Activated effector memory CD4-positive, alpha-beta T cell treated with Interleukin-2 at 50 U/mL for 16 hours (primary cell): ENCODE results near the gene GPR158.

Source experiments
- DNase-seq: peaks from one replicate; pipeline ENCODE4 v3.0.0-alpha.2; 2020

GPR158 gene

GRCh38 chr10:25198151-25198550 is 23.4 kb downstream of the GPR158 start:
- no peak for DNase-seq

- DNase-seq = no peak
Observed at GRCh38 chr10:25206693-25207414, 32.1 kb downstream of the GPR158 start.

GRCh38 chr10:25209618-25210017 is 34.8 kb downstream of the GPR158 start:
- DNase-seq = no peak

DNA sequence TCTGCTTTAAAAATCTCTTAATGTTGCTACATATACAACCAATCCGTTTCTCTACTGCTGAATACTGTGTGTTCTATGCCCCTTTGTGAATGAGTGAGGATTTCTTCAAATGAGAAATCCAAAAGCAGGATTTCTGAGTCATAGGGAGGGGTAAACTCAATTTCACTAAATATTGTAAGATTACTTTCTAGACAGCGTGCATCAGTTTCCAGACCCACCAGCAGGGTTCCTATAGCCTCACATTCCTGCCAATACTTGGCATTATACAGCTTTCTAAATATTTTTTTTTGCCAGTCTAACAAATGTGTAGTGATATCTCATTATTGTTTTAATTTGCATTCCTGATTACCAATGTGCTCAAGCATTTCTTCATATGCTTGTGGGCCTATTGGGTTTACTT is 35.5 kb downstream of the GPR158 start:
- DNase-seq = no peak

DNA sequence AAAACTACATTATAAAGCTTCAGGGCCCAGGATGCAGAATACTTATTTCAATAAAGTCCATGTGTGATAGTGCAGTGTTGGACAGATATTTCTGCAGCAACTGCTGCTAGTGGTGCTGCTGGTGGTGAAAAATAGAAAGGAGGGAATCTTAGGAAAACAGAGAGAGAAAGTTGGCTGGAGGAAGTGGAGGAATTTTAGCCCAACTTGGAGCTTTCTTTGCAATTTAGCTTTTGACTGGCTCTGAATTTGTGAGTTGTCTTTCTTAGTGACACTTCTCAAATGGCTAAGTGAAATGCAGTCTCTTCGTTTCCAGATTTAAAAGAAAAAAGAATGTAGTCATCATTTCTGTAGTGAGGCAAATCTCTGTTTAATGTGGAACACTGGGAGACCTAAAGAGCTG is 45.4 kb downstream of the GPR158 start:
- no peak for DNase-seq

DNA sequence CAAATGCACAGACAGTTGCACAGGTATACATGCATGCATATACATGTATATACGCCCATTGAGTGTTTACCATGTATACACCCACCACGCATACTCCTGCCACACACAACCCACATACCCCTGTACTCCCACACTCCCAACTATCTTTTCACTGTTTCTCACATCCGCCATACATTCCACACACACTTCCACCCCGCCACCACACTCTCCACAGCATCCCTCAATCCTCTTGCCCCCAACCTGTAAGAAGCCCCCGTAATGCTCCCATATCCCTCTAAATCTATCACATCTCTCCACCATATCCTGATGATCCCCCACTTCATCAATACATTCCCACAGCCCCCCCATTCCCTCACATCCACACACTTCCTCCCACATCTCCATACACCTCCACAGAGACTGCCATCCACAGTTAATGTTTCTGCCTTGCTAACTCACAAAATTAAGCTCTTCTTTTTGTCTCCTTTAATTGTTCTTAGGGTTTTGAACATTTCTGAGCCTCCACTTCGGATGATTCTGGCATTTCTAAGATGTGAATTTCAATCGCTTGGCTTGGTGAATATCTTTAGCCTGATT is 47.4 kb downstream of the GPR158 start:
- no peak for DNase-seq

- no peak for DNase-seq
Observed at GRCh38 chr10:25226775-25227682, 52.2 kb downstream of the GPR158 start.

- no peak for DNase-seq
Observed at GRCh38 chr10:25231751-25232150, 57.0 kb downstream of the GPR158 start.

DNA sequence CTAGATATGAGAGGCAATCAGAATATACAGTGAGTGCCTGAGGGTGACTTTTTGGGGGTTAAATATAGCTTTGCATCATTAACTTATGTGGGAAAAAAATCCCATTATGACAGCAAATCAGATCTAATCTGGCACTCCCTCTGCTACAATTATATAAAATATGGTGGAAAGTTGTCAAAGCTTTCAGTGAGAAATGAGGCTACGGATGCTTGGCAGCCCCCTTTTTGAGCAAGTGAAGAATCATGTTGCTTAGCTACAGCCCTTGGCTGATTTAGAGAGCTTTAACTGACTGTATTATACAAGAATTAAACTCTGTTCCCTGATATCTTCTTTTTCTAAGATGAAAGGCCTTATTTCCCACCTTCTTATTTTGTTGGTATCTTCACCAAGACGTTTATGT is 57.4 kb downstream of the GPR158 start:
- DNase-seq = no peak

DNA sequence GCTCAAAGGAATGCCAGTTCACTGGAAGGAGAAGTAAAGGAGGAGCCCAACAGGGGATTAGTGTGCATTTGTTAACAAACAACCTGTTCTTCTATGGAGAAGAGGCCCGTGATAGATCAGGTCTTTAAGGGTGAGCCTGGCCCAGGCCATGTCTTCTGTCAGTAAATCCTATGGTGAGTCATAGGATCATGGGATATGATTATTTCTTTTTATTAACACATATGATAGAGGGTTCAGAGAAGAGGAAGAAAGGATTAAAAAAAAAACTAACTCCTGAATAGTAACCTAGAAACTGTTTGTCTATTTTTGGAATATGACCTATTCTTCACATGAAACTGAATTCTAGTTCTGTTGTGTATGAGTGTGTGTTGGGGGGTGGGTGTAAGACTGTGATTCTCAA is 70.4 kb downstream of the GPR158 start:
- no peak for DNase-seq

DNA sequence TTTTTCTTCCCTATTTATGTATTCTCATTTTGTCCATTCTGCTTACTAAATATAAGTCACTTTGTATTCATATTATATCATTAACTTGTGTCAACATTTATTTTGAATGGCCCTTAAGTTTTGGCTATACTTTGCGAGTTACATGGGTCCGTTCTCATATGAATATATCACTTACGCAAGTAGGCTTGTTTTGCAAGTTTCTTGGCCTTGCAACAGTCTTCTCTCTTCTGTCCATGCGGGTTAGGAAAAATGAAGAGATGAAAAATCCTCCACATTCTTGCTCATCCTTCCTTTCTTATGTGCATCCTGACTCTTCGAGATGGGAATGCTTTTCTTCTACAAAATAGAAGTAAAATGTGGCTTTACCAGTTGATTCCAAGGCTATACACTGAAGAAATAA is 82.8 kb downstream of the GPR158 start:
- no peak for DNase-seq

DNA sequence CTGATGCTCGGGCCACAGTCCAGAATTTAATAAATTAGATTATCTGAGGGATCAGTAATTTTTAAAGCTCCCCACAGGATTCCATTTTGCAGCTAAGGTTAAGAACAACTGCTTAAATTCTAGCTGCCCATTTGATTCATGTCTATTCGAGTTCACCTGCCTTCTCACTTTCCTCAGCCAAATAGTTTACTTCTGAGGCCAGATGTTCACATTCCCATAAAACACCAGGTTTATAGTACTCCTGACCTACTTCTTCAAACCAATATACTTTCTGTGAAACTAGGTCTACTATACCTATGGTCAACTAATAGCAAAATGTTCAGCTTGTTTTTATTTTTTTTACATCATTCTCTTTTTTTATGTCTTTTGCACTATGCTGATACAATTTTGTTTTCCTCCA is 86.3 kb downstream of the GPR158 start:
- DNase-seq = no peak

DNA sequence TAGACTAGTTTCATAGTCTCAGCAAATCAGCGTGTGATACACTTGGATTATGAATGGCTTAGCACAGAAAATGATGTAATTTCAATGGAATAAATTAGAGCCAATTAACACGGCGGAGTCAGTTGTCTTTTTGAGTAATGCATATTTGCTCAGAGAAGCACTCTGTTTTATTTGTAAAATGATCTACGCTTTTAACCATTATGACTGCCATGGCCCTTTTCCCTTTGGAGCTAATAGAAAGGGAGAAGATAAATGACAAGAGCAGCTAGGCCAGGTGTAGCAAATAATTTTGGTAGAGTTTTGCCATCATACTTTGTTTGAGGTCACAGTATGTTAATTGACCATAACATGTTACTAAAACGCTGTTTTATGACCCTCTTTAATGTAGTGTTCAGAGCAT is 86.8 kb downstream of the GPR158 start:
- no peak for DNase-seq

GRCh38 chr10:25263931-25264330 is 89.1 kb downstream of the GPR158 start:
- DNase-seq = no peak

DNA sequence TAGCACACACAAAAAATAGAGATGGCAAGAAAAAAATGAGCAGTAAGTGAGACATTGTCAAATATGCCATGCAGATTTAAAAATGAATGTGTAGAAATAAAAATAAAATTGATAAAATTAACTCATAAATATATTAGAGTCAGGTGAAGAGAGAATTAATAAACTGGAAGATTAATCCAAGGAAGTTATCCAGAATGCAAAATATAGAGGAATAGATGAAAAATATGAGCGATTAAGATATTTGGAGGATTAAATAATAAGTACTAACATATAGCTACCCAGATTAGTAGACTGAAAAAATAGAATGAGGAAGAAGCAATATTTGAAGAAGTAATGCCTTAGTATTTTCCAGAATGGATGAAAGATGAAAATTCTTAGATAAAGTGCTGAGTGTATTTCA is 103.4 kb downstream of the GPR158 start:
- no peak for DNase-seq

- DNase-seq = no peak
Observed at GRCh38 chr10:25280076-25280475, 105.3 kb downstream of the GPR158 start.

GRCh38 chr10:25280573-25280972 is 105.8 kb downstream of the GPR158 start:
- DNase-seq = no peak

DNA sequence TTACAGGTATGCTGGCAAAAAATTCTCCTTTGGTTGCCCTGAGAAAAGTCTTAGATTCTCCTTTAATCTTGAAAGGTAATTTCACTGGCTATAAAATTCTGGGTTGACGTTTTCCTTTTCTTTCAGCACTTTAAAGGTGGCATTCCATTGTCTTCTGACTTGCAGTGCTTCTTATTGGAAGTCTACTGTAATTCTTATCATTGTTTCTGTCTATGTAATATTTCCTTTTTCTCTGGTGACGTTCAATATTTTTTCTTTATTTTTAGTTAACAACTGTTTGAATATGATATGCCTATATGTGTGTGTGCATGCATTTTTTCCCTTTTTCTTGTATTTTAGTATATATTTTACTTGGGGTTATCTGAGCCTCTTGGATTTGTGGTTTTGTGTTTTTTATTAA is 111.0 kb downstream of the GPR158 start:
- no peak for DNase-seq

GRCh38 chr10:25288181-25288580 is 113.4 kb downstream of the GPR158 start:
- DNase-seq = no peak

- no peak for DNase-seq
Observed at GRCh38 chr10:25294032-25294926, 119.5 kb downstream of the GPR158 start.

DNA sequence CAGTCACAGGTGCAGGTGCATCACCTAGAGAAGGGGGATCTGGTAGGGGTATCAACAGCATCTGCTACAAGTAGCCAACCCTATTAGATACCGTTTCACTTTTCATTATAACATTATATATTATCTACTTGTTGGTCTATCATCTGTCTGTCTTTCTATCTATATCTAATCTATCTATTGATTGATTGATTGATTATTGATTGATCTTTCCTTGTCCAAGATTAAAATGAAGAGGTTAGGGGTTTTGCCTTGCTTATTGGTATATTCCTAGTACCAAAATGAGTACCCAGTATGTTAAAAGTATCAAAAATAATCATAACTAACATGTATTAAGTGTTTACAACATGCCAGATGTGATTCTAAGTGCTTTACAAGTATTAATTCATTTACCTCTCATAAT is 121.5 kb downstream of the GPR158 start:
- DNase-seq = no peak

DNA sequence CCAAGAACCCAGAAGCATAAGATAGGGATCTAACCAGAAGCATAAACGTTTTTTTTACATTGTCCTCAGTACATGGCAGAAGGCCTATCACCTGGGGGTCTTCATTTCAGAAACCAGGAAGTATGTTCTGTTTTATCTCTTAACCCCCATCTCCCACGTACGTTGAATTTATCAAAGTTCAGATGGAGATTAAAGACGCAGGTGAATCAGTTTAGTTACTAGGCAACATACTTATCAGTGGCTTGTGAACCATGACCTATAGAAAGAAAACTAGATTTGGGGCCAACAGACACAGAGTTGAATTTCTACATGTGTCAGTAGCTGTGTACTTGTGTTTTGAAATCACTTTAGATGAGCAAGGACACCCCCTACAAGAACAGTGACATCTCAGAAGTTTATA is 122.7 kb downstream of the GPR158 start:
- no peak for DNase-seq

DNA sequence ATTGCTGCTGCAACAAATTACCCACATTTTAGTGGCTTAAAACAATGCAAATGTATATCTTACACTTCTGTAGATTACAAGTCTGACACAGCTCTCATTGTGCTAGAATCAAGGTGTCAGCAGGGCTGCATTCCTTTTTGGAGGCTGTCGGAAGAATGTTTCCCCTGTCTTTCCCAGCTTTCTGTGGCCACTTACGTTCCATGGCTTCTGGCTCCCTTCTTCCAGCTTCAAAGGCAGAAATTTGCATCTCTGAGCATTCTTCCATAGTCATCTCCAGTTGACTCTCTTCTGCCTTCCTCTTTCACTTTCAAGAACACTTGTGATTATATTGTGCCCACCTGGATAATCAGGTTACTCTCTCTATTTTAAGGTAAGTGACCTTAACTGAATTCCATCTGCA is 125.3 kb downstream of the GPR158 start:
- no peak for DNase-seq
